Suprapubic skin (tissue), 3 donors: ENCODE measurements around the gene PTBP3.

Experiments
- CTCF ChIP-seq, 2 donors: fragments of 200-600 bp in 1 of 2; fragments of 450-650 bp in 1 of 2; sonication (generic) in 1 of 2; IDR thresholded peaks; one replicate each; pipeline ENCODE4 v1.5.1; 2016 to 2019; ENCODE audit warnings: antibody characterized with exemption in 2 of 2, mild to moderate bottlenecking in 1 of 2, moderate library complexity in 1 of 2
- EP300 ChIP-seq: sonication (generic); formaldehyde crosslinking; IDR thresholded peaks from one replicate; pipeline ENCODE4 v1.6.1; 2017; ENCODE audit warnings: antibody characterized with exemption

- TF ChIP-seq CTCF (IDR thresholded peaks at IDR 0.05): no peak
- no peak for TF ChIP-seq EP300
These were observed 49.3 kb upstream of the PTBP3 start for GRCh38 chr9:112382501-112383364.
